HG02610 (cell line): ENCODE results near the gene CEP131.
A peak's percentile ranks its signal among the peaks of the same experiment; 100 is the strongest.

ENCODE experiments used
- ATAC-seq: cut with Tn5 transposase; IDR thresholded peaks from one replicate; pipeline ENCODE4 v1.9.1; 2021; ENCODE audit warnings: mild to moderate bottlenecking, moderate library complexity; ENCODE audit not compliant: unreplicated experiment

Gene CEP131

GRCh38 chr17:81222906-81223761, at the start of gene CEP131:
Gene CEP131 (minus strand): TSS chr17:81222965. CDS start chr17:81220056, 2,909 bp downstream.
- peak; percentile 86 for ATAC-seq

- no peak for ATAC-seq
Observed at GRCh38 chr17:81271226-81271625, 48.5 kb upstream of the CEP131 start.

DNA sequence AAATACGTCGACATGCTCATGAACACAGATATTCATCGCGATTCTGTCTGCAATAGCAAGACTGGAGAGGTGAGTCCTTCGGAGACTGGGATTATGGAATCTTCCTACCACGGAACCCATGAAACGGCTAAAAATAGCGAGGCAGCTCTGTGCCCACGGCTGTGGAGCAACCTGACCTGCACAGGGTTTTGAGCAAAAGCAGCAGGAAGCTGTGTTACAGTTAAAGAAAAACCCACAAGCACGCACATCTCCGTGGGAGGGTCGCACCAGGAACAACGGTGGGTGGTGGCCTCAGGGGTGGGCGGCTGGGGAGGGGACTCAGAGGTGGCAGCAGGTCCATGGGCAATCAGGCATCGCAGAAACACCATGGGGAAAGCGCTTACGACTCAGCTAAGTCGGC, 47.5 kb upstream of the CEP131 start:
- no peak for ATAC-seq

GRCh38 chr17:81267390-81268067, 44.8 kb upstream of the CEP131 start:
- no peak for ATAC-seq

- no peak for ATAC-seq
Observed at GRCh38 chr17:81265576-81265975, 42.8 kb upstream of the CEP131 start.

GRCh38 chr17:81264640-81265039, 41.9 kb upstream of the CEP131 start:
- ATAC-seq: no peak

DNA sequence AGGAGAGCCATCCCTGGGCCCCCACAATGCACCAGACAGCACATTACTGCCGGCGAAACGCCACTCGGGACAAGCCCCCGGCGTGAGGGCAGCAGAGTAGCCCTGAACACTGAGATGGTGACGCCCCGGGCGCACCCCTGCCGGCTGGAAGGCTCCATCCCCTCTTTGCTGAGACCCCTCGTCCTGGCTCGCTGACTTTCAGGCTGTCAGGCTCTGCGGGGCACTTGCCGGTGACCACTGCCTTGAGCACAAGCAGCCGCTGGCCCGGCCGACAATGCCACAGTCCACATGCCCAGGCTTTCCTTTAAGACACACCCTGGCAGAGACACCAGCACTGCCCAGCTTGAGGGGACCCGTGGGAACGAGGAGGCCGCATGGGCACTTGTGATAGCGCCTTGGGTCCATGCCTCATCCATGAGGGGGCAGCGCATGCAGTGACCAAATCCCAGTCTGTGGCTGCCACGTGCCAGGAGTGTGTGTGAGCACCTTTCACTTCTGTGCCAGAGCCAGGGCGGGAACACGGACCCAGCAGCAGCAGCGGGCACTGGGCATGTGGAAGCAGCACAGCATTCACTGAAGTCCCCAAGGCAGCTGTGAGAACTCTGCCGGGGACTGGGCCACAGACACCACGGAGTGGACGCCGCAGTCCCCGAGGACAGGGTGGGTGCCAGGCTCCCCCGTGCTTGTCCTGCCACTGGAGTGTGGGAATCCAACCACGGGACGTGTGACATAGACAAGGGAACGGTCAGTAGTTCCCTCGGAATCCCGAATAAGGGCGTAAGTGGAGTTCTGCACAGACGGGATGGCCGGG, 40.8 kb upstream of the CEP131 start:
- ATAC-seq: no peak

DNA sequence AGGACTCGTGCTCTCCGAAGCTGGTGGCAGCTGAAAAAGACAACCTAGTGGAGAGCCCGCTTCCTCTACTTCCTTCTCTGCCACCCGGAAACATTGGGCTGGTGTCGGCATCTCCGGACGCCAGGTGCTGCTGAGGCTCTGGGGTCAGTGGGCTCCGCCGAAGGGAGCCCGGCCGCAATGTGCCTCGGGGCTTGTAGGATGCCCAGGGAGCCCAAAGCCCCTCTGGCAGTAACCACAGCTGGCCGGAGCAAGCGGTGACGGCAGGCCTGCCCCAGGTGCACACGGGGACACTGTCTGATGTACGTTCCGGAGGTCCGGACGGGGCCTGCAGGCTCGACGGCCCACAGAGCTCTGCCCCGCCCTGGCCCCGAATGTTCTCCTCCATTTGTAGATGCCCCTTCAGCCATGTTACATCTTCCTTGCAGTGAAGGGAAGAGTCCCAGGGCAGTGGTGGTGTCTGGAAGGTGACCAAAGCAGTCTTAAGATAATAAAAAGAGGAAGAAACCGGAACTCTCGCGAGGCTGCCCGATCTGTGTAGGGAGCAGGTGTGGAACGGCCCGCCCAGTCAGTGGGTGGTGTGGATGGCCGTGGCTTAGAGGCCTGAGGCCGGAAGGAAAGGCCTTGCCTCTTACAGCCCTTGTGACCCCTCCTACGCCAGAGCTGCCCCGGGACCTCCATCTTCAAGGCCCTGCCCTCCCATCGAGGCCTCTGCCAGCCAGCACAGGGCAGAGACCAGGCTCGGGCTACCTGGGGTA, 39.0 kb upstream of the CEP131 start:
- ATAC-seq: no peak

- ATAC-seq: no peak
Observed at GRCh38 chr17:81261096-81261495, 38.3 kb upstream of the CEP131 start.

DNA sequence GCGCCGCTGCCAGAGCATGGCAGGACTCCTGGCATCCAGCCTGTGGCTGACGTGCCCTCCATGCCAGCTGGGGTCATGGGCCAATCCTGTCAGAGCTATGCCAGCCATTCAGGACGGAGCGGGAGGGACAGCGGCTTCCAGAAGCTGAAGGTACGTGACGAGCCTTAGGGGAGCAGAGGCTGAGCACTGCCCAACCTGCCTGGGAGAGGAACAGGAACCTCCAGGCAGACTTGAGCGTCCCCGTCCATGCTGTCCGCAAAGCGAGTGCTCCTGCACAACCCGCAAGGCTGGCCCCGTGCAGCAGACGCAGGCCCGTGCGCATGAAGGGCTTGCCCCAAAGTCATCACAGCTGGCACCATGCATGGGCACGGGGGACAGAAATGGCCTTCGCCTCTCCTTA, 37.9 kb upstream of the CEP131 start:
- no peak for ATAC-seq

GRCh38 chr17:81260171-81260570, 37.4 kb upstream of the CEP131 start:
- ATAC-seq: no peak

GRCh38 chr17:81259058-81259605, 36.4 kb upstream of the CEP131 start:
- ATAC-seq: no peak

DNA sequence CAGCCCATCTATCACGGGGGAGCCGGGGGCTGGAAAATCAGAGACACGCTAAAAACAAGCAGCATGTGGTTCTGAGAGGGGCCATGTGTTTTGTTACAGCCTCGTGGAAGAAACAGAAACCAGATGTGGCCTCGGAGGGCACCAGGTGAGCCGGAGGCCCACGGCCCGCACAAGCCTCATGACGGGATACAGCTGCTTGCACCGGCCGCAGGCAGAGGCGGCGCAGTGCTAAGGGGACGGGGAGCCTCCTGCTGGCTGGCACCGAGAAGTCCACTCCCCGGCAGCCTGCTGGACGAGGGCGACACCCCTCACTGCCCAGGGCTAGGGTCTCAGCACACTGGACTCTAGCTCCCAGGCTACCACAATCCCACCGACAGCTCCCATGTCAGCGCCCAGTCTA, 35.5 kb upstream of the CEP131 start:
- ATAC-seq: no peak

GRCh38 chr17:81257533-81257932, 34.8 kb upstream of the CEP131 start:
- ATAC-seq: no peak

DNA sequence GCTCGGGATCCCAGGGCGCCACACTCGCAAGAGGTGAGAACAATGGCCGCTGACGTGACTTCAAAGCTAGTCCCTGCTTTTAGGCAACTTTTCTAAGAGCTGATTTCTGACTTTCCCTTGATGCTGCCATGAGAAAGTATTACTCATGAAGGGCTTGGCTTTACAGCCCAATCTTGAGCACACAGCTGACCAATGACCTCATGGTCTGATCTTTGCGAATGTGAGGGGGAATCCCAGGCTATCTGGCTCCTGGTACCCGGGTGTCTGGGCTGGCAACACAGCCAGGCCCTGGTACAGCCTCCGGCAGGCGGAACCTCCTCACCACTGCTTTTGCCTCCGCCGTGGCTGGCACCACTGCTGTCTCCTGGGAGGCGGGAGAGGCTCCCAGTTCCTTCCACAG, 33.9 kb upstream of the CEP131 start:
- no peak for ATAC-seq

- no peak for ATAC-seq
Observed at GRCh38 chr17:81254955-81255717, 32.4 kb upstream of the CEP131 start.

DNA sequence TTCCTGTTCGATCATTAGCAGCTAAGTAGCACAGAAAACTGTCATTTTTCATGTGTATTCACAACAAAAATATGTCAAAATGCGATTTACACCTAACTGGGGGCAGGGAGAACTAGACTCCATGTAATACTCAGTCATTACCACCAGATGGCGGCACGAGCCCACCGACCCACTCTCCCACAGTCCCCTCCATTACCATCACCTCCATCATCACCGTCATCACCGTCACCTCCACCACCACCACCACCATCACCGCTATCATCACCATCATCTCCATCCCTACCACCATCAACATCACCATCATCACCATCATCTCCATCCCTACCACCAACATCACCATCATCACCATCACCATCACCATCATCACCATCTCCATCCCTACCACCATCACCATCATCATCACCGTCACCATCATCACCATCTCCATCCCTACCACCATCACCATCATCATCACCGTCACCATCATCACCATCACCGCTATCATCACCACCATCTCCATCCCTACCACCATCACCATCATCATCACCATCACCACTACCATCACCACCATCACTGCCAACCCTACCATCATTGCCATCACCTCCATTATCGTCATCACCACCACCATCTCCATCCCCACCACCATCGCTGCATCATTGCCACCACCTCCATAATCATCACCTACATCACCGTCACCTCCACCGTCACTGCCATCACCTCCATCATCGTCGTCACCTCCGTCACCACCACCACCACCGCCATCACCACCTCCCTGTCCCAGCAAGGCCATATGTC, 30.8 kb upstream of the CEP131 start:
- ATAC-seq: no peak

GRCh38 chr17:81252987-81253329, 30.2 kb upstream of the CEP131 start:
- no peak for ATAC-seq

DNA sequence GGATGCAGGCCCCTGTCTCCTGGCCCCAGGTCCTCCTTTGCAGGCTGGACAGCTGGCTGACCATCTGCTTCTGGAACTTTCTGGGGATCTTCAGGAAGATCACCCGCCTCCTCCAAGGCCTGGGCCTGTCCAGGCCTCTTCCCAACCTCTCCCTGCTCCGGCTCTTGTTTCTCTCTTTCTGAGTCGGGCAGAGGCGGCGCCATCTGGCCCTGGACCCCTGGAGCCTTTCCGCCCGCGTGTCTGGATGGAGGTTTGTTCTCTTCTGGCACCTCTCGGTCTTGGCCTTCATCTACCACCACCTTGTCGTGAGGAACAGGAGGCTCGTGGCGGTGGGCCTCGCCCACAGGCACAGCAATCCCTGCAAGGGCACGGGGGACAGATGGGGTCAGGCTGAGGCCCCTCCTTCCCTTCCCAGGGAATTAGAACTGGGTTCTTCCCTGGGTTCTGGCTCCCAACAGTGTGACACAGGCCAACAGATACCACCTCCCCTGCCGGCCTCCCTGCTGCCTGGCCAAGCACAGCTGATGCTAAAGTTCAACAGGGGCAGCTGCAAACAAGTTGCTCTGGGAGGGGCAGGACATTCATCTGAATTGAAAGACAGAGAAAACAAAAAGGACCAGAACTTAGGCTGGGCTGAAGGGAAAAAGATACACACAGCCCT, 29.7 kb upstream of the CEP131 start:
- no peak for ATAC-seq
